IPS-18c (cell line): ENCODE data around the gene DSCAML1.

ENCODE experiments used
- H3K4me3 ChIP-seq: 2 replicates; pipeline ENCODE4 v1.7.0; 2013; ENCODE audit warnings: low read depth, mild to moderate bottlenecking, low read length, moderate library complexity; ENCODE audit not compliant: insufficient read depth
- H3K9me3 ChIP-seq: one replicate; pipeline ENCODE4 v1.6.1; 2013; ENCODE audit warnings: mild to moderate bottlenecking, low read length, moderate library complexity; ENCODE audit not compliant: control insufficient read depth, insufficient read depth

The DSCAML1 gene

GRCh38 chr11:117541211-117541610 lies 255.8 kb downstream of the DSCAML1 start:
- Histone ChIP-seq H3K9me3 (no peaks in the 10 kb centered on the region), H3K4me3 (no peak overlapping the region)

- no peak overlapping the region for H3K4me3 ChIP-seq
- H3K9me3 ChIP-seq: no peaks in the 10 kb centered on the region
Observed at GRCh38 chr11:117538263-117539135, 258.5 kb downstream of the DSCAML1 start.

DNA sequence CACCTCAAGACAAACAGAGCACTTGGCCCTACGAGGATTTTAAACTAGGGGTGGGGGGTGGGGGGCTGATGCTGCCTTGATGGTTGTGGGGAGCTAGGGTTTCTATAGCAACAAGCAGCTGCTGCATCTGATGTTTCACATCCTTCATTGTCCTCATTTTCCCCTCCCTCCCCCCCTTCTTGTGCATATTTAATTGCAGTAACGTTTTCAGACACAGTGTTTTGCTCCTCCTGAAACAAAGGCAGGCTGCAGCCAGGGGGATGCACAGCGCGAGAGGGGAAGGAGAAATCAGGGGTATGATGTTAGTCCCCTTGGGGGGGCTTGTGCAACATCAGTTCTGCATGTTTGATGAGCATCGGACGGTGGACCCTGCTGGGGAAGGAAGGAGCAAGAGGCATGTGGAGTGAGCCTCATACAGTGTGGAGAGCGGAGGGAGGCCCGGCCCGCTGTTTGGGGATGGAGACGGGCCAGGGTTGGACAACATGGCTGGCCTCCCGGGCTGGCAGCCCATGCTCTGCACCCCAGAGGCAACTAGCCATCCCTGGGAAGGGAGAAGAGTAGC lies 261.1 kb downstream of the DSCAML1 start:
- Histone ChIP-seq H3K9me3 (no peaks in the 10 kb centered on the region), H3K4me3 (no peak overlapping the region)

- Histone ChIP-seq H3K4me3 (no peak overlapping the region), H3K9me3 (no peaks in the 10 kb centered on the region)
Observed at GRCh38 chr11:117535201-117535849, 261.7 kb downstream of the DSCAML1 start.

DNA sequence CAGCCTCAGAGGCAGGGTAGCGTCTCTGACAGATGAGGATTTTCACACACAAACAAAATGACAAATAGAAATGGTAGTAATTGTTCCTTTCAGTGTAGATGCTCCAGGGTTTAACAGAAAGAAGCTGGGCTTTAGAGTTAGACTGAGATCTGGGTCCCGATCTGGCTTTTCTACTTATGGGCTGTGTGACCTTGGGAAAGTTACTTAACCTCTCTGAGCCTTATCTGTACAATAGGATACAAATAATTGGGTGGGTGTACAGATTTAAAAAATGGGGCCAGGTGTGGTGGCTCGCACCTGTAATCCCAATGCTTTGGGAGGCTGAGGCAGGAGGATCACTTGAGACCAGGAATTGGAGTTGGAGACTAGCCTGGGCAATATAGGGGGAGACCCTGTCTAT lies 264.4 kb downstream of the DSCAML1 start:
- Histone ChIP-seq H3K4me3 (no peak overlapping the region), H3K9me3 (no peaks in the 10 kb centered on the region)

DNA sequence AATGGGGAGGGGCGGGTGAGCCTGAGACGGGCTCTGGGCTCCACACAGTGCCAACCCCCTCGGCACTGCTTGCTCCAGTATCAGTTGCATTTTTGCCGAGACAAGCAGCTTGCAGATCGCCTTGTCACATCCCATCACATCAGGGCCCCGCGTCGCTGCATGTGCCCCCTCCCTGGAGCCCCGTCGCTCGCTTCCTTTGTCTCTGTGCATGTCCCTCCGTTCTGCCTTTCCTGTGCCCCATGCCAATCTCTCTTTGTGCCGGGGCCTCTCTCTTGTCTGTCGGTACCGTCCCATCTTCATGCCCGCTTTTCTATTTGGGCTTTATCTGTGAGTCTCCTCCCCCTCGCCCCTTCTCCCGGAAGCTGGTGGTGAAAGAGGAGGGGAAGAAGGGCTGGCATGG lies 267.2 kb downstream of the DSCAML1 start:
- no peaks in the 10 kb centered on the region for H3K9me3 ChIP-seq
- no peak overlapping the region for H3K4me3 ChIP-seq

GRCh38 chr11:117528097-117528721 lies 268.8 kb downstream of the DSCAML1 start:
- H3K9me3 ChIP-seq: no peaks in the 10 kb centered on the region
- no peak overlapping the region for H3K4me3 ChIP-seq

DNA sequence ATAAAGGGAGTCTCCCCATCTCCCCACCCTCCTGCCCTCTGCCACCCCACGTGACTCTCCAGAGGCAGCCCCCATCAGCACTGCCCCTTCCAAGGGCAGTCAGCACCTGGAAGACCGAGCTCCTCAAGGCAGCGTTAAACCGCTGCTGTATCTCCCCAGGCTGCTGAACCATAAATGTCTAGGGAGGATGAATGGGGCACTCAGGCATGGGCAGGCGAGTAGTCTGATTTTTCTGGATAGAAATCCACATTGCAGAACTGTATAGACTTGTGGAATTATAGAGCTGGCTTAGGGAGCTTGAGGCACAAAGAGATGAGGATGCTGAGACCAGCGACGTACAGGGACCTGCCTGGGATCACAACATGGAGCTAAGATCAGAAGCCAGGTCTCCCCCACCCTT lies 269.7 kb downstream of the DSCAML1 start:
- H3K4me3 ChIP-seq: no peak overlapping the region
- H3K9me3 ChIP-seq: no peaks in the 10 kb centered on the region

- Histone ChIP-seq H3K4me3 (no peak overlapping the region), H3K9me3 (no peaks in the 10 kb centered on the region)
Observed at GRCh38 chr11:117525866-117526542, 271.0 kb downstream of the DSCAML1 start.

GRCh38 chr11:117524468-117525183 lies 272.4 kb downstream of the DSCAML1 start:
- no peaks in the 10 kb centered on the region for H3K9me3 ChIP-seq

DNA sequence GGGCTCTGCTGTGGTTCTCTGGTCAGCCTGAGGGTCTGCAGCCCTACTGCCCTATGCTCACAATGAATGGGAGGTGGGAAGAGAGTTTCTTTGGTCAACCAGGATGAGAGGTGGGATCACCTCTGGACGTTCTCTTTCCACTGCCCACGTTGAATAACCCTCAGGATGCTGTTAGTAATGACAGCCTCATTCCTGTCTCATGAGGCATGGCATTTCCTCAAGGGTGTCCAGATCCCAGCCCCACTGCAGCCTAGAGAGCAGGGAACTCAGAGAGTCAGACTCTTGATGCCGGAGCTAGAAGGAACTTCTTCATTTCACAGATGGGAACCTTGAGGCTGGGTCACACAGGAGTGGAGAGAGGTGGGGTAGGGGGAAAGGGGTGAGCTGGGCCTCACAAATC lies 273.3 kb downstream of the DSCAML1 start:
- no peak overlapping the region for H3K4me3 ChIP-seq
- no peaks in the 10 kb centered on the region for H3K9me3 ChIP-seq

More at GRCh38 chr11:117524468-117525183, 272.4 kb downstream of the DSCAML1 start:
- H3K4me3 ChIP-seq: no peak overlapping the region

DNA sequence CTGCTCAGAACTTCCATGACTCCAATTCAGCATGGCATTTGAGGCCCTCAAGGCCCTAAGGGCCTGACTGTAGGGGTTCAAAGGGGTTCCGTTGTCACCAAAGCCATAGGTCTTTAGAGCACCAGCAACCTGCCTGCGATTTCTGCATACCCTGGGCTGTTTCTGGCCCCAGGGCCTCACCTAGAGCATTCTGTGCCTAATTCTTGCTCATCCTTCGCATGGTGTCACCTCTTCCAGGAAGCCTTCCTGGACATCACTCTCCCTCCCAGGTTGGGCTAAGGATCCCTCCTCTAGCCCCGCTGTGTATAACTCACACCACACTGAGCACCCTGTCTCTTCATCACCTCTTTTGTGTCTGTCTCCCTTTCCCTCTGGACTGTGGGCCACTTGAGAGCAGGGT lies 275.0 kb downstream of the DSCAML1 start:
- Histone ChIP-seq H3K4me3 (no peak overlapping the region), H3K9me3 (peaks cover 2% of the 10 kb centered on the region)

GRCh38 chr11:117520966-117521365 lies 276.1 kb downstream of the DSCAML1 start:
- H3K9me3 ChIP-seq: peaks cover 2% of the 10 kb centered on the region
- no peak overlapping the region for H3K4me3 ChIP-seq

DNA sequence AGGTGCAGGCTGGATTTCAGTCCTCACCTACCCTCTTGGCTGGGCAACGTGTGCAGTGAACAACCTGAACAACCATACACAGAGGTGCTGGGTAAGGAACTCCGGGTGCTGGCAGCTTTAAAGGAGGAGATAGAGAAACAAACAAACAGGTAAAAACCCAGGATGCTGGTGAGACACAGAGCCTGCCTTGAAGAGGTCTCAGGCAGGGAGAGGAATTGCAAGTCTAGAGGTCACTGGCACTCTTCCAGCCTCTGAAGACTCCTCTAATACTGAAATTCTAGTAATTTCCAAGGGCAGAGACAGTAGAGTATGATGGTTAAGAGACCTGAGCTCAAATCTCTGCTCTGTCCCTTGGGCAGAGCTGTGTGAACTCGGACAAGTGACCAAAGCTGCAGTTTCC lies 276.8 kb downstream of the DSCAML1 start:
- no peak overlapping the region for H3K4me3 ChIP-seq
- peaks cover 2% of the 10 kb centered on the region for H3K9me3 ChIP-seq

- Histone ChIP-seq H3K4me3 (no peak overlapping the region), H3K9me3 (peaks cover 2% of the 10 kb centered on the region)
Observed at GRCh38 chr11:117519590-117519989, 277.4 kb downstream of the DSCAML1 start.

DNA sequence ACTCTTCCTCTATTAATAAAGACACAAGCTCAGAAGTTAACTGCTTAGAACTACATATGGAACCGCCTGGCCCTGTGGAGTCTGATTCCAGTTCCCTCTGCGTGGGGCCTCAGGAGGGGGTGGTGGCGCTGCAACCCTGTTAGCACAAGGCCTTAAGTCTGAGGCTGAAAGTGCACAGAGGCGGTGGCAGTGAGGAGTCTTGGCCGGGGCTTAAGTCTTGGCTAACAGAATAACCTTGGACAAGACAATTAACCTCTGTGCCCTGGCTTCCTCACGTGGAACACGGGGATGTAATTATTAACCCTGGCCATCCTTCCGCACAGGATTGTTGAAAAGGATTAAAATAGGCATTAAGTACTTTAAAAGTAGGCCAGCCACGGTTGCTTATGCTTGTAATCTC lies 277.8 kb downstream of the DSCAML1 start:
- no peak overlapping the region for H3K4me3 ChIP-seq
- H3K9me3 ChIP-seq: peaks cover 2% of the 10 kb centered on the region

GRCh38 chr11:117518455-117518854 lies 278.6 kb downstream of the DSCAML1 start:
- peaks cover 2% of the 10 kb centered on the region for H3K9me3 ChIP-seq

More at GRCh38 chr11:117518455-117518854, 278.6 kb downstream of the DSCAML1 start:
- H3K4me3 ChIP-seq: no peak overlapping the region
